Loucy (cell line): ENCODE data around the gene TSSK6.

ENCODE experiments used
- H2AFZ ChIP-seq: fragments of 200-600 bp; sonication (generic); 2 replicates; pipeline ENCODE4 v1.6.0; 2016; ENCODE audit warnings: antibody characterized with exemption, mild to moderate bottlenecking, low read length, moderate library complexity
- H3F3A ChIP-seq: fragments of 200-600 bp; 2 replicates; pipeline ENCODE4 v1.6.0; 2016; ENCODE audit warnings: antibody characterized with exemption, low read depth, mild to moderate bottlenecking
- H3K27me3 ChIP-seq: fragments of 200-600 bp; sonication (generic); 2 replicates; pipeline ENCODE4 v1.6.1; 2014; ENCODE audit warnings: low read length, mild to moderate bottlenecking; ENCODE audit not compliant: insufficient read depth, poor library complexity, severe bottlenecking
- H3K36me3 ChIP-seq: fragments of 200-600 bp; sonication (generic); 2 replicates; pipeline ENCODE4 v1.6.1; 2016; ENCODE audit warnings: low read length; ENCODE audit not compliant: insufficient read depth
- H3K4me1 ChIP-seq: fragments of 200-600 bp; sonication (generic); 2 replicates; pipeline ENCODE4 v1.5.1; 2014; ENCODE audit warnings: low read length, mild to moderate bottlenecking; ENCODE audit not compliant: insufficient read depth, poor library complexity, severe bottlenecking
- H3K4me2 ChIP-seq: fragments of 200-600 bp; sonication (generic); 2 replicates; pipeline ENCODE4 v1.6.0; 2014; ENCODE audit warnings: antibody characterized with exemption, low read length, low read depth, mild to moderate bottlenecking; ENCODE audit not compliant: poor library complexity, severe bottlenecking
- H3K4me3 ChIP-seq: fragments of 200-600 bp; sonication (generic); 2 replicates; pipeline ENCODE4 v1.5.1; 2014; ENCODE audit warnings: low read length, mild to moderate bottlenecking, mixed read lengths; ENCODE audit not compliant: poor library complexity, severe bottlenecking
- H3K79me2 ChIP-seq: fragments of 200-600 bp; sonication (generic); 2 replicates; pipeline ENCODE4 v1.6.1; 2014; ENCODE audit warnings: low read length; ENCODE audit not compliant: insufficient read depth
- H3K9ac ChIP-seq: fragments of 200-600 bp; sonication (generic); 2 replicates; pipeline ENCODE4 v1.6.0; 2014; ENCODE audit warnings: mild to moderate bottlenecking, low read depth, low read length, moderate library complexity; ENCODE audit not compliant: poor library complexity, severe bottlenecking
- H3K9me2 ChIP-seq: fragments of 200-600 bp; sonication (generic); replicated peaks from 2 replicates; pipeline ENCODE4 v1.6.1; 2016; ENCODE audit warnings: low read depth, low read length, mixed read lengths
- H3K9me3 ChIP-seq: fragments of 200-600 bp; sonication (generic); 2 replicates; pipeline ENCODE4 v1.6.1; 2014; ENCODE audit warnings: mild to moderate bottlenecking, antibody characterized with exemption, low read length, low read depth; ENCODE audit not compliant: insufficient read depth
- H4K20me1 ChIP-seq: fragments of 200-600 bp; sonication (generic); 2 replicates; pipeline ENCODE4 v1.6.0; 2014; ENCODE audit warnings: antibody characterized with exemption, low read length, mild to moderate bottlenecking; ENCODE audit not compliant: insufficient read depth, poor library complexity, severe bottlenecking
- EZH2phosphoT487 ChIP-seq: fragments of 200-600 bp; IDR thresholded peaks from 2 replicates; pipeline ENCODE4 v1.6.1; 2018; ENCODE audit warnings: antibody characterized with exemption, mild to moderate bottlenecking, moderate library complexity, borderline replicate concordance
- TF ChIP-seq, protein P1 (sequence below): fragments of 200-600 bp; sonication (generic); conservative IDR thresholded peaks from 2 replicates; pipeline ENCODE4 v1.5.1; 2014; ENCODE audit warnings: mild to moderate bottlenecking, antibody characterized with exemption, low read length

Gene TSSK6

DNA sequence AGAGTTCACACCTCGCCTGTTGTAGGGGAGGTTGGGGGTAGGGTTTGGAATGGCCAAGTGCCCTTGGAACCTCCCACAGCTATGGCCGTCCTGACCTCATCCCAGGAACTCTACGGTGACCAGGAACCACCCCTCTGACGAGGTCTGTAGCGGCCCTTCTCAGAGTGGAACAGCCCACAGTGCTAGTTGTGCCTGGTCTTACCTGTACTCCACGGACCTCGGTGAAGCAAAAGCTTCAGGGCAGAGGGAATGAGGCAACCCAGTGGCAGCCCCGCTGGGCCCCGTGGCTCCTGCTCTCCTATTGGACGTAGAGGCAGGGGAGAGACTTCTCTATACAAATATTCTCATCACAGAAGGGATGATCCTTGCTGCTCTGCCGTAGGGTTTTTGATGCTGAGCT lies 7.1 kb downstream of the TSSK6 start:
- no peaks in the 10 kb centered on the region for H3K79me2 ChIP-seq
- H4K20me1 ChIP-seq: no peaks in the 10 kb centered on the region
- H3K9me3 ChIP-seq: no peaks in the 10 kb centered on the region
- no peaks in the 10 kb centered on the region for H3K4me1 ChIP-seq
- no peak overlapping the region for H3K9ac ChIP-seq
- no peaks in the 10 kb centered on the region for H3F3A ChIP-seq
- H3K4me2 ChIP-seq: no peak overlapping the region
- H3K9me2 ChIP-seq: no peaks in the 10 kb centered on the region
- H3K4me3 ChIP-seq: no peak overlapping the region
- TF ChIP-seq, protein P1, sequence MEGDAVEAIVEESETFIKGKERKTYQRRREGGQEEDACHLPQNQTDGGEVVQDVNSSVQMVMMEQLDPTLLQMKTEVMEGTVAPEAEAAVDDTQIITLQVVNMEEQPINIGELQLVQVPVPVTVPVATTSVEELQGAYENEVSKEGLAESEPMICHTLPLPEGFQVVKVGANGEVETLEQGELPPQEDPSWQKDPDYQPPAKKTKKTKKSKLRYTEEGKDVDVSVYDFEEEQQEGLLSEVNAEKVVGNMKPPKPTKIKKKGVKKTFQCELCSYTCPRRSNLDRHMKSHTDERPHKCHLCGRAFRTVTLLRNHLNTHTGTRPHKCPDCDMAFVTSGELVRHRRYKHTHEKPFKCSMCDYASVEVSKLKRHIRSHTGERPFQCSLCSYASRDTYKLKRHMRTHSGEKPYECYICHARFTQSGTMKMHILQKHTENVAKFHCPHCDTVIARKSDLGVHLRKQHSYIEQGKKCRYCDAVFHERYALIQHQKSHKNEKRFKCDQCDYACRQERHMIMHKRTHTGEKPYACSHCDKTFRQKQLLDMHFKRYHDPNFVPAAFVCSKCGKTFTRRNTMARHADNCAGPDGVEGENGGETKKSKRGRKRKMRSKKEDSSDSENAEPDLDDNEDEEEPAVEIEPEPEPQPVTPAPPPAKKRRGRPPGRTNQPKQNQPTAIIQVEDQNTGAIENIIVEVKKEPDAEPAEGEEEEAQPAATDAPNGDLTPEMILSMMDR: no peak
- TF ChIP-seq EZH2phosphoT487: no peak
- H3K36me3 ChIP-seq: peaks cover 44% of the 10 kb centered on the region; the same call in 1 of the 2 replicates
- H2AFZ ChIP-seq: no peak overlapping the region
- no peaks in the 10 kb centered on the region for H3K27me3 ChIP-seq

DNA sequence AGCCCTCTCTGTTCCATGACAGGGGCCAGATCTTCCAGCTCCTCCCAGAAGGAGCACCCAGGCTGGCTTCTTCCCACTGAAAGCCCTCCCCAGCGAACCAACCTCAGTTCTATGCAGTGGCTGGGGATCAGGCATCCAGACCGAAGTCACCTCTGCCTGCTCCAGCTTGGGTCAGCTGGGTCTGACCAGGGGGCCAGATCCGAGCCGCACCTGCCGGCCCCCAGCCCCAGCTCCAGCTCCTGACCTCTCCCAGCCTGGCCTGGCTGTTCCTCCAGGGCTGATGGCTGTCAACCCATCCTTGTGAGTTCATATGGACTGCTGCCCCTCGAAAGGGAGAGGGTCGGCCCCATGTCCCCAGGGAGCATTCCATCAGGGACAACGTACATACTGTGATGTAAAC lies 8.0 kb downstream of the TSSK6 start:
- H3K4me3 ChIP-seq: no peak overlapping the region
- H3K27me3 ChIP-seq: no peaks in the 10 kb centered on the region
- H4K20me1 ChIP-seq: no peaks in the 10 kb centered on the region
- H3K9ac ChIP-seq: no peak overlapping the region
- H3K4me2 ChIP-seq: no peak overlapping the region
- no peaks in the 10 kb centered on the region for H3K79me2 ChIP-seq
- no peaks in the 10 kb centered on the region for H3K4me1 ChIP-seq
- H3K9me3 ChIP-seq: no peaks in the 10 kb centered on the region
- no peak overlapping the region for H2AFZ ChIP-seq
- peaks cover 52% of the 10 kb centered on the region; the same call in 1 of the 2 replicates for H3K36me3 ChIP-seq
- TF ChIP-seq EZH2phosphoT487: no peak
- H3K9me2 ChIP-seq: no peaks in the 10 kb centered on the region
- no peaks in the 10 kb centered on the region for H3F3A ChIP-seq

DNA sequence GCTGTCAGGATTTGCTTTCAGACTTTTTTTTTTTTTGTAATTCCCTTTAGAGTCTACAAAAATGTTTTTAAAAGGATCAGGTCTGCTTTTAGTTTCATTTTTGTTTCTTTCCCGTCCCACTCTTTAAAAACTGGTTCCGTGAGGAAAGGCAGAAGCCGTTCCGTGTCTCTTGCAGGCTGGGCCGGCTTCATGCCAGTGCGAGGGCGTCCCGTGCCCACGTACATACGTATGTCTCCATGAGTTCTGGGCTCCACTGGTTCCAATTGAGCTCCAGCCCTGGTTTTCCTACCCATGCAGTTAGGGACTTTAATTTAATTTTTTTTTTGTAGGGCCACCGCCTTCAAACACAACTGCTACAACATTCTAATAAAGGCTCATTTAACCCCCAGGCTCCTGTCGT lies 8.8 kb downstream of the TSSK6 start:
- H3K9me3 ChIP-seq: no peaks in the 10 kb centered on the region
- H3F3A ChIP-seq: no peaks in the 10 kb centered on the region
- no peak overlapping the region for H3K4me3 ChIP-seq
- TF ChIP-seq, protein P1: no peak
- TF ChIP-seq EZH2phosphoT487: no peak
- no peaks in the 10 kb centered on the region for H3K27me3 ChIP-seq
- H3K4me2 ChIP-seq: no peak overlapping the region
- H3K9ac ChIP-seq: no peak overlapping the region
- H3K4me1 ChIP-seq: no peaks in the 10 kb centered on the region
- no peaks in the 10 kb centered on the region for H3K9me2 ChIP-seq
- no peaks in the 10 kb centered on the region for H3K79me2 ChIP-seq
- H3K36me3 ChIP-seq: peaks cover 60% of the 10 kb centered on the region; the same call in 1 of the 2 replicates
- H2AFZ ChIP-seq: no peak overlapping the region
- no peaks in the 10 kb centered on the region for H4K20me1 ChIP-seq

DNA sequence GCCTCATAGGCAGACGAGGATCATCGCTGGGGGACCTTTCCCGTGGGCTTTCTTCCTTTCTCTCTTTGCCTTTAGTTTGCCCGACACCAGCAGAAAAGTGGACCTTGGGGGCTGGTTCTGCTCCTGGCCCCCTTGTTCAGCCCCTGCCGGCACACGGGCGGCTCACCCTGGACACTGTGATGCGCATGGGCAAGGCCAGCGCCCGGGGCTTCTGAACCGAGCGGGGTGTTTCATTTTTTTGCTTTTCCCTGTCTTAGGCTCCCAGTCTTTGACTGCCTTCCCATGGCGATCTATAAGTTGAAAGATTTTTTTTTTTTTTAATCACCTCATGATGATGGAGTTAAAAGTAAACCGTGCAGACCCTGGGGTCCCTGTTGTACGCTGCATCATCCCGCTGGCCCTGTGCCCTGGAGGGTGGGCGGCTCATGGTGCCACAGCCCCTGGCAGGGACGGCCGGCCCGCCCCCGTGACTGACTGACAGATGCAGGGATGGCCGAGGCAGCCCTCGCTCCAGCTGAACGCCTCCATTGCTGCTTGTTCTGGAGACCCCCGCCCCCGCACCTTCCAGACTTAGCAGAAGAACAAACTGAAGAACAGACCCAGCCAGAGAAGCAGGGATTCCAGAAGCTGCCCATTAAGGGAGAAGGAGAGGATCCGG lies 9.6 kb downstream of the TSSK6 start:
- no peaks in the 10 kb centered on the region for H3K27me3 ChIP-seq
- H3K4me1 ChIP-seq: no peaks in the 10 kb centered on the region
- H3K36me3 ChIP-seq: peaks cover 68% of the 10 kb centered on the region; the same call in 1 of the 2 replicates
- no peaks in the 10 kb centered on the region for H3K9me3 ChIP-seq
- no peak overlapping the region for H3K4me3 ChIP-seq
- H3F3A ChIP-seq: no peaks in the 10 kb centered on the region
- H3K9ac ChIP-seq: no peak overlapping the region
- H3K9me2 ChIP-seq: no peaks in the 10 kb centered on the region
- TF ChIP-seq, protein P1: no peak
- no peak for TF ChIP-seq EZH2phosphoT487
- H2AFZ ChIP-seq: no peak overlapping the region
- no peaks in the 10 kb centered on the region for H3K79me2 ChIP-seq
- H3K4me2 ChIP-seq: no peak overlapping the region
- H4K20me1 ChIP-seq: no peaks in the 10 kb centered on the region
